HepG2 (cell line): Measurements from ENCODE around the gene UBQLN4. TPM values are rescaled to one million over a fixed set of nuclear protein-coding genes. Genes with fewer than 3 reads are reported as not detected.

Experiments used
- ATAD3A ChIP-seq: sonication (generic); formaldehyde crosslinking; IDR thresholded peaks from 2 replicates; pipeline ENCODE4 v1.4.0; 2020; ENCODE audit warnings: missing genetic modification reagents
- ATF6 ChIP-seq: sonication (generic); formaldehyde crosslinking; conservative IDR thresholded peaks from 2 replicates; pipeline ENCODE4 v1.4.0; 2020; ENCODE audit warnings: missing genetic modification reagents
- ERF ChIP-seq: IDR thresholded peaks from 2 replicates; pipeline ENCODE4 v1.6.1; 2018; ENCODE audit warnings: missing biosample characterization, missing genetic modification reagents
- HNF1A ChIP-seq, 2 experiments: sonication (generic) in 1 of 2; formaldehyde crosslinking in 1 of 2; IDR thresholded peaks; 2 replicates each; pipeline versions ENCODE4 v1.4.0 to v1.6.1; 2016 to 2020; ENCODE audit warnings: borderline replicate concordance in 1 of 2, low read depth in 1 of 2, mild to moderate bottlenecking in 1 of 2, missing genetic modification reagents in 1 of 2
- JUN ChIP-seq: sonication (generic); formaldehyde crosslinking; IDR thresholded peaks from 2 replicates; pipeline ENCODE4 v1.4.0; 2020; ENCODE audit warnings: mild to moderate bottlenecking, missing genetic modification reagents
- MTERF4 ChIP-seq: sonication (generic); formaldehyde crosslinking; IDR thresholded peaks from 2 replicates; pipeline ENCODE4 v1.8.0; 2023; ENCODE audit warnings: mild to moderate bottlenecking, missing genetic modification reagents
- MYPOP ChIP-seq: sonication (generic); formaldehyde crosslinking; IDR thresholded peaks from 2 replicates; pipeline ENCODE4 v1.8.1; 2023; ENCODE audit warnings: mild to moderate bottlenecking, moderate library complexity, missing genetic modification reagents
- PLSCR1 ChIP-seq: sonication (generic); formaldehyde crosslinking; IDR thresholded peaks from 2 replicates; pipeline ENCODE4 v1.5.0; 2020; ENCODE audit warnings: missing genetic modification reagents, mild to moderate bottlenecking, borderline replicate concordance
- RNF2 ChIP-seq: fragments of 450-650 bp; conservative IDR thresholded peaks from 2 replicates; pipeline ENCODE4 v1.6.1; 2016; ENCODE audit warnings: low read depth
- SALL2 ChIP-seq: sonication (generic); formaldehyde crosslinking; IDR thresholded peaks from 2 replicates; pipeline ENCODE4 v1.8.1; 2023; ENCODE audit warnings: mild to moderate bottlenecking, missing genetic modification reagents, inconsistent platforms
- SRY ChIP-seq: sonication (generic); formaldehyde crosslinking; IDR thresholded peaks from 2 replicates; pipeline ENCODE4 v1.8.0; 2022; ENCODE audit warnings: mild to moderate bottlenecking, missing genetic modification reagents
- YEATS2 ChIP-seq: sonication (generic); formaldehyde crosslinking; IDR thresholded peaks from 2 replicates; pipeline ENCODE4 v1.4.0; 2020; ENCODE audit warnings: missing genetic modification reagents, borderline replicate concordance
- ZMAT3 ChIP-seq: sonication (generic); formaldehyde crosslinking; conservative IDR thresholded peaks from 2 replicates; pipeline ENCODE4 v1.7.0; 2021; ENCODE audit warnings: missing genetic modification reagents
- ZNF20 ChIP-seq: sonication (generic); formaldehyde crosslinking; IDR thresholded peaks from 2 replicates; pipeline ENCODE4 v1.4.0; 2020; ENCODE audit warnings: mild to moderate bottlenecking, moderate library complexity, missing genetic modification reagents
- ZNF558 ChIP-seq: sonication (generic); formaldehyde crosslinking; IDR thresholded peaks from 2 replicates; pipeline ENCODE4 v1.9.0; 2022; ENCODE audit warnings: mild to moderate bottlenecking, missing genetic modification reagents, borderline replicate concordance
- ZNF782 ChIP-seq: sonication (generic); formaldehyde crosslinking; IDR thresholded peaks from 2 replicates; pipeline ENCODE4 v1.4.0; 2020; ENCODE audit warnings: missing genetic modification reagents, mild to moderate bottlenecking, borderline replicate concordance
- ZSCAN21 ChIP-seq: sonication (generic); formaldehyde crosslinking; IDR thresholded peaks from 2 replicates; pipeline ENCODE4 v1.8.0; 2022; ENCODE audit warnings: mild to moderate bottlenecking, missing genetic modification reagents, moderate library complexity, borderline replicate concordance
- polyA plus RNA-seq, 8 experiments: library from polyadenylated mRNA; depleted of rRNA in 3 of 8; stranded (reverse) in 7 of 8; unstranded in 1 of 8; fragments of >200 nt; fragmentation: Illumina TruSeq in 4 of 8; extraction: Trizol in 4 of 8; gene quantifications; 2 replicates each; pipeline versions ENCODE4 v1.2.1 to v1.2.3, GENCODE V29; 2011 to 2016; ENCODE audit warnings: low read depth in 4 of 8, missing spikeins in 1 of 8, mixed read lengths in 1 of 8; ENCODE audit not compliant: insufficient read depth in 1 of 8
- total RNA-seq, 5 experiments: library from RNA; depleted of rRNA; stranded (reverse); fragments of >200 nt; fragmentation: Illumina TruSeq; extraction: Trizol; gene quantifications; 2 replicates each; pipeline ENCODE4 v1.2.3, GENCODE V29; 2016; ENCODE audit warnings: low read depth in 1 of 5

Gene UBQLN4
- total and polyA plus RNA-seq, 2 of the 13 experiments (the other 11 are each of a cell fraction or from before 2014, with no cell fraction given) = 31.5 to 39.8 TPM

- TF ChIP-seq ATF6 (CRISPR knock-in tag) = no peak
- no peak for TF ChIP-seq ZNF20 (CRISPR knock-in tag)
- TF ChIP-seq ERF (CRISPR knock-in tag) = no peak
- TF ChIP-seq JUN (CRISPR knock-in tag) = peak; percentile 68; the same call in 1 of the 2 replicates
- TF ChIP-seq PLSCR1 (CRISPR knock-in tag) = no peak
- no peak for TF ChIP-seq ATAD3A (CRISPR knock-in tag)
- TF ChIP-seq ZSCAN21 (CRISPR knock-in tag) = no peak; the same call in 1 of the 2 replicates
- peak; percentile 52; the same call in 1 of the 2 replicates for TF ChIP-seq ZNF782 (CRISPR knock-in tag)
- no peak for TF ChIP-seq MTERF4 (CRISPR knock-in tag)
- TF ChIP-seq ZNF558 (CRISPR knock-in tag) = 0 out of 2 replicates have a peak, but pooled peaks have one; percentile 8
- TF ChIP-seq MYPOP (CRISPR knock-in tag) = peak; percentile 49; the same call in 1 of the 2 replicates
- peak; percentile 13; the same call in 1 of the 2 replicates for TF ChIP-seq RNF2
- peak; percentile 75; the same call in 1 of the 2 replicates for TF ChIP-seq SRY (CRISPR knock-in tag)
- TF ChIP-seq ZMAT3 (CRISPR knock-in tag) = no peak; the same call in 1 of the 2 replicates
- TF ChIP-seq SALL2 (CRISPR knock-in tag) = peak; percentile 72; the same call in 1 of the 2 replicates
- peak; percentile 58; the same call in 1 of the 2 replicates for TF ChIP-seq HNF1A (IDR thresholded peaks at IDR 0.05; ENCODE audit: low read depth)
- peak; percentile 66; the same call in 1 of the 2 replicates for TF ChIP-seq HNF1A (CRISPR knock-in tag; IDR thresholded peaks at IDR 0.05; ENCODE audit: borderline replicate concordance)
- TF ChIP-seq YEATS2 (CRISPR knock-in tag) = peak; percentile 83
Observed at GRCh38 chr1:156054500-156055280, 1.1 kb upstream of the UBQLN4 start, which contains the start of gene LAMTOR2 (continued).
